ENCODE results near the gene U2AF2. TPM values are rescaled to one million over a fixed set of nuclear protein-coding genes. Genes with fewer than 3 reads are reported as not detected.

Gene U2AF2
- total RNA-seq = 113 and 234 TPM in 2 replicates

DNA sequence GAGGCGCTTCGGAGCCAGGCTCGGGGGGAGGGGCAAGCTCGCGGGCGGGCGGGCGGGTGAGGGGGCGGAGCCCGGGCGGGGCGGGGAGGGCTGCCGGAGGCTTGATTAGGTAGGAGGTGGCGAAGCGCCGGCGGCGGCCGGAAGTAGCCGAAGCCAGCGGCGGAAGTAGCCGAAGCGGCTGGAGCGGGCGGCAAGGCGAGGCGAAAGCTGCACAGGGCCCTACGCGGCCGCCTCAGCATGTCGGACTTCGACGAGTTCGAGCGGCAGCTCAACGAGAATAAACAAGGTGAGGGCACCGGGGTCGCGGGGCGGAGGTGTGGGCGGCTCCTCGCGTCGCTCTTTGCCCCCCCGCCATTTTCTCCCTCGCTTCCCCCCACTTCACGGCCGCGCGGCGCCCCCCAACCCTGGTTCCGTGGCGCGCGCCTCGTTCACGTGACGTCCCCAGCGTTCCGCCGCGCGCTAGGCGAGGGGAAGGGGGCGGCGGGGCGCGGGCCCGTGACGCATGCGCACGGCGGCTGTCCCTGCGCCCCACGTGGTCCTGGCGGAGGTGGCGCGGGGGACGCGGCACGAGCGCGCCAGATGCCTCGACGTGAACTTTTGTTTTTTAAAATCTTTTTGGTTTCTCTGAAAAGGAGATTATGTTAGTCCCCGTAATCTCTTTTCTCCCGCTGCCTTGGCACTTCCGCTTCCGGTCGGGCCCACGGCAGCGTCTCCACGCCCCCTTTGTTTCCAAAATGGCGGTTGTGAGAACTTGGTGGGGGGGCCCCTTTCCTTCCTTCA is at the start of gene U2AF2:
Gene U2AF2 (plus strand): TSS at position 168 of the 780 bp plus-strand sequence. CDS start 70 bp downstream, at position 238.

DNA sequence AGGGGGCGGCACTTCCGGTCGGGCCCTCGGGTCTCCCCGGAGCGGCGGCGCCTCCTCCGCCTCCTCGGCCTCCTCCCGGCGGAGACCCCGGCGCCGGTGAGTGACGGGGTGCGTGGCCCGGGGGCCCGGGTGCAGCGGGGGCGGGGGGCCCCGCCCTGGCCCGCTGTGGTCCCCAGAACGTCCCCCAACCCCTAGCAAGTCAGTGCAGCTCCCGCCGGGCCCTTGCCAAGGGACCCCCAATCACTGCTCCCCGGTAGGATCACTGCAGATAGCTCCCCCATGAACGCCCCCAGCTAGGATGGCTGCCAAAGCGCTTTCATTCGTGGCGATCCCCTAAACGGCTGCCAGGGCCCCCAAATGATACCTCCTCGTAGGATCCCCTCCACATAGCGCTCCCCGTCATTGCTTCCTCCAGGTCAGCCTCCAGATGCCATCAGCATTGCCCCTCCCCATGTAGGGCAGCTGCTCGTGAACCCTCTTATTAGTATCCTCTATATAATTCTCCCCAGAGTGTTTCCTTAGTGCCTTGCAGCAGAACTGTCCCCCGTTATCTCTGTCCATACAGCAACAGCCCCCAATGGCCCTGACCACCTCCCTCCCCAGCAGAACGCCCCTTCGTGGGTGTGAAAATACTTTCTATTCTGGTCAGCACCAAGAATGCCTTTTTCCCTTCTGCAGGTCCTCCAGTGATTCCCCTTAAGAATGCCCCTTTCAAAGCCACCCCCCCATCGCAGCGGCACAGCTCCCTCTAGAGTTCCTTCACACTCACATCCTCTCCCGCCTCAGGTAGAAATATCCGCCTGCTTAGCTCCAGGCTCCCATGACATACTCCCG is 49.0 kb upstream of the U2AF2 start, which contains the start of gene ZNF865:
Gene ZNF865 (plus strand): TSS at position 11 of the 834 bp plus-strand sequence. CDS start 7,972 bp downstream, outside the sequence.

DNA sequence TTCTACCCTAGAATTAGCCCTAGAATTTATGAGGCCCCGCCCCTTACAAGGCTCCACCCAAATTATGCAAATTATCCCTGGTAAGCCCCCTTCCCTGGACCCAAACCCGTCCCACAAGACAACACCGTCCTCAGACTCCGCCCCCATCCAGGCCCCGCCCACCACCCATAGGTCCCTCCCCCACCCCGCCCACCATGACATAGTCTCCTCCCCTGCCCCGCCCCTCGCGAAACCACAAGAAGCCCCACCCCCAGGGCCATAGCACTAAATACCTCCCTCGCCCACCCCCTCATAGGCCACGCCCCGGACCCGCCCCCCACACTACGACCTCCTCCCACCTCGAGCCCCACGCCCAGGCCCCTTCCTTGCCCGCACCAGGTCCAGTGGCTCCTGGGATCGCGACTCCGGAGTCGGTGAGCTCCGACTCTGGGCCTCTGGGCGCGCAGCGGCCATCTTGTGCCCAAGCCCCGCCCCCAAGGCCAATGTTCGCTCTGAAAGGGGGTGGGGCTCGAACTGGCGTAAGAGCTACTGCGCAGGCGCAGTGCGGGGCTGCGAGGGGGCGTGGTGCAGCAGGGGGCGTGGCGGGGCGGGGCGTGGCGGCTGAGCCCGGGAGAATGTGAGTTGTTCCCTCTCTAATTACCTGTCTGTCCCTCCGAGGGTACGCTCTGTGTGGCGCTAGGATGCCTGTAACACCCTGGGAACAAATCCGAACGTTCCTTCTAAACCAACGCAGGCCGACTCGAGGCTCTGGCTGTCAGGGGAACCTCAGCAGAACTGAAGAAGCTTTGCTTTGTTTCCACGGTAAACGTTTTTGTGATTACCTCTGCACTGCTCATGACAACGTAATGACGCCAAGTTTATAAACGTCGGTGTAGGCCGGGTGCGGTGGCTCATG is 30.5 kb upstream of the U2AF2 start, which contains the start of gene ZNF784:
Gene ZNF784 (minus strand): TSS at position 458 of the 895 bp plus-strand sequence. CDS start 5 bp downstream, at position 453.

DNA sequence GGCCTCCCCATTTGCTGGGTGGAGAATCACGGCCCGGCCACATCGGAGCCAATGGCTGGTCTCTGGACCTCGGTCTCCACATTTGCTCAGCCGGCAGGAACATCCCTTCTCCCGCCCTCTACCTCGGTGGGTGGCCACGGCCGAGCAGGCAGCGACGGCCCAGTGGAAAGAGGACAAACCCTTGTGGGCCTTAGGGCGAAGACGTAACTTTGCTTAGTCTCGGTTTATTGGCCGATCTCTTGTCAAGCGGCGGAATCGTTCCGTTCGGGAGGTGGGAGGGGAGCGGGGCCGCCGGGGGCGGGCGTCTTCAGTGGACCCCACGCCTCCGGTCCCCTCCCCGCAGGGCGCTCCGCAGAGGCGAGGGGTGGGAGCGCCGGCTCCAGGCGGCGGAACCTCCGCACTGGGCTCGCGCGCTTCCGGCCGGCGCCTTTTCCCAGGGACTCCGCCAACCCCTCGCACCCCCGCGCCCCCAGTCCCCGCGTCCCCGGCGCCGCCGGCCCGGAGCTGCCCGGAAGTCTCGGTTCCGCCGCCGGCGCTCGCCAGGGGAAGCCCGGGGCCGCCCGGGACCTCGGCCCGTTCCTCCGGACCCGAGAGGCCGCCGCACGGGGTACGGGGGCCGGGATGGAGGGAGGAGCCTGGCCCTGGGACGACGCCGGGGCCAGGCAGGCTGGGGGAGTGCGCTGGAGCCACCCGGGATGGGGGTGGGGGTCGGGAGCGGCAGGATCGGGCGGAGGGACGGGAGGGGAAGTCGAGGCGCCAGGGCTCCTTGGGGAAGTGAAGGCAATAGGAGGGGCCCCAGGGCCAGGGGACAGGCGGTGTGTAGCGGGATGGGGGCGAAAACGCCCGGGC is 14.0 kb upstream of the U2AF2 start, which contains the start of gene ZNF580:
Gene ZNF580 (plus strand): TSS at position 426 of the 849 bp plus-strand sequence. CDS start 1,507 bp downstream, outside the sequence.

DNA sequence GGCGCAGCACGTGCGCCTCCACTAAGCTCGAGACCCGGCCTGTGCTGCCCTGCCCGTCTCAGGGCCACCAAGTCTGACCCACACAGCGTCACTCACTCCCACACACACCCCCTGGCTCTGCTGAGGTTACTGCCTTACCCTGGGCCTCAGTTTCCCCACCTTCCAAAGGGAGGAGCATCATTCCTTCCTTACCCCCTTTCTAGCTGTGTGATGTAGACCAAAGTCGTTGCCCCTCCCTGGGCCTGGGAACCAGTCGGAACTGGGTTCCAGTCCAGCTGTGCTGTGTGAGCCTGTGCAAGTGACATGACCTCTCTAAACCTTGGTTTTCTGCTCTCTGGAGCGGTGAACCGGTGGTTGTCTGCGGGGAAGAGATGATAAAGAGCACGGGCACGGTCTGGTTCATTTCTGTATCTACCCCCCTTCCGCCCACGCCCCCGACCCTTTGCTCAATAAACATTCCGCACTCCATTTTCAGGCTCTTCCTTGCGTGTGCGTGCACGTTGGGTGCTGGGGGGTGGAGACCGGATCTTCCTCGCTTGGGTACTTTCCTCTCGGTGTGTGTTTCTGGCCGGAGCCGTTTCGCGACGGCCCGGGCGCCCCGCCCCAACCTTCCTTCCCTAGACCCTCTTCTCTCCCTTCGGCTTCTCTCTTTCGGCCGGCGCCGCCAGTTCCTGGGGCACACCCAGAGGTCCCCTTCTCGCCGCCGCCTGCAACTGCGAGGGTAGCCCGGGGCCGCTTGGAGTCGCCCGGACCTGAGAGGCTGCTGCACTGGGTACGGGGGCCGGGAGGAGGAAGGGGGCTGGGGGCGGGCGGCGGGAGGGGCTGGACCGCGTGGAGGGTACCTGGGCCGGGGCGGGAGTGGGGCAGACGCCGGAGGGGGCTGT is 11.6 kb upstream of the U2AF2 start, which contains the start of gene ZNF581:
Gene ZNF581 (plus strand): TSS at position 647 of the 884 bp plus-strand sequence. CDS start 923 bp downstream, outside the sequence.

DNA sequence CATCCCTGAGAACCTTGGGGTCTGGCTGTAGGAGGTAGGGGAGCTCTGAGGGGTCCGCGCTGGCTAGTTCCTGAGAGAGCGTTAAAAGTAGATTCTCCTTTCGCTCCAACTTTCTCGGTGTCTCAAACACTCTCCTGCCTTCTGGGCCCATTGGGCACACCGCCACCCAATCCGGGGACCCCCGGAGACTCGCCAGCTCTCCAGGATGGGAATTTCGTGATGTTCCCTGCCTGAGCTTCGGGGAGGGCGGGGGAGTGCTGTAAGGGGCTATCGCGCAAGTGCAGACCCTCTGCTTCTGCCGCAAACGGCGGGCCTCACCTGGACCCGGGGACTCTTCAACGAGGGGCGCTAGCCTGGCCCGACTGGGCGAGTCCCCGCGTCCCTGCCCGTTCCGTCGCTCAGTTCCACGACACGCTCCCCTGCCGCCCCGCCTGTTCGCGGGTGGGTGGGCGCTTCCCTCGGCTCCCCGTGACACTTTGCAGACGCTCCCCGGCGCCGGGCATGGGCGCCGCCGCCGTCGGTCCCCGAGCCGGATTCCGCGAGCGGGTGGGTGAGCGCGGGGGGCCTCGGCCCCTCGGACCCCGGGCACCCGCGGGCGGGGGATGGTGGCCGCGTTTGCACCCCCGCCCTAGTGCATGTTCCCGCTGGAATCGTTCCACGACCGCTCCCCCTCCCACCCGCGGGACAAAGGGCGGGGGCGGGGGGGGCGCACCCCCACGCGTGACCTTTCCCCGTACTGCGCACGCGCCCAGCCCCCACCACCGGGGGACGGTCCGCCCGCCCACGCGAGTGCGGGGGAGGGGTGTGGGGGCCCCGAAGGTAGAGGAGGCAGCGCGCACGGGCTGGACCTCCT is 6.9 kb upstream of the U2AF2 start, which contains the start of gene CCDC106:
Gene CCDC106 (plus strand): TSS at position 481 of the 853 bp plus-strand sequence. CDS start 835 bp downstream, outside the sequence.

DNA sequence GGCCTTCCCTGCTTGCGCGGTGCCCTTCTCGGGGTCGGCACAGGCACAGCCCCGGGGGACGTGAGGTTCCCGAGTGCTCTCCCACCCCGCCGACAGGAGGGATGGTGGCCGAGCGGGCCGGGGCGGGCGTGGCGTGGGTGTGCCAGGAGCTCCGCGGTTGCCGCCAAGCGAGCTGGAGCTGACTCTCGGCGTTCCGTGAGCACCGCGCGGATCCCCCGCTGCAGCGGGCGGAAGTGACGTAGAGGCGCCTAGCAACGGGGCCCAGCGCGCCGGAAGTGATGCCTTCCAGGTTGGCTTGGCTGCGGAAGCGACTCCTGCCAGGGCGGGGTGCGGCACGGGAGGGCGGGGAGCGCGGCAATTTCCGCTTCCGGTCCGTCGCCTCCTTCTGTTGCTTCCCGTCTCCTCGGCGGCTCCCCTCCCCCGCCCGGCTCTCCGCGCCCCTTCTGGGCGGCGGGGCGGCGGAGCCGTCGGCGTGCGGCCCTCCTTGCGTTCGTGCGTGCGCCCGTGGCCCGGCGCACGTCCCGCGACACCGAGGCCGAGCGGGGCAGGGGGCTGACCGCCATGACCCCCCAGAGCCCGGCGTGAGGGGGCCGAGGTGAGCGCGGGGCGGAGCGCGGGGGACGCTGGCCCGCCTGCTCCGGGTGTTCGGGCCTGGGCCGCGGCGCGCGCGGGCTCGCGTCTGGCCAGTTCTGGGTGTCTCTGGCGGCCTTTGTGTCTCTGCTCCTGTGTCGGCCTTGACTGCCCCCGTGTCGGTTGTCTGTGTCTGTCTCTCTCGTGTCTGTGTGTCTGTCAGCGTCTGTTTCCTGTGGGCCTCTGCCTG is 20.2 kb downstream of the U2AF2 start, which contains the start of gene EPN1:
Gene EPN1 (plus strand): TSS at position 386 of the 820 bp plus-strand sequence. CDS start 3,402 bp downstream, outside the sequence.

Other genes starting within 250 kb of the U2AF2 start
- 61.7 and 400 TPM in 2 replicates for gene UBE2S, start 247.2 kb upstream of the U2AF2 start, total RNA-seq
- gene SHISA7, start 211.7 kb upstream of the U2AF2 start, total RNA-seq = under 0.01 TPM in 1 of 2 replicates, not detected in the other
- 102 and 133 TPM in 2 replicates for gene ISOC2, start 193.4 kb upstream of the U2AF2 start, total RNA-seq
- gene C19orf85, start 190.3 kb upstream of the U2AF2 start, total RNA-seq = not detected in 2 replicates
- gene ZNF628, start 178.4 kb upstream of the U2AF2 start, total RNA-seq = 8.8 and 19.0 TPM in 2 replicates
- 27.2 and 76.3 TPM in 2 replicates for gene NAT14, start 169.8 kb upstream of the U2AF2 start, total RNA-seq
- 0.81 and 34.0 TPM in 2 replicates for gene SSC5D, start 166.6 kb upstream of the U2AF2 start, total RNA-seq
- gene SBK2, start 117.9 kb upstream of the U2AF2 start, total RNA-seq = 2.4 and 7.9 TPM in 2 replicates
- gene SBK3, start 109.5 kb upstream of the U2AF2 start, total RNA-seq = 0.13 and 0.16 TPM in 2 replicates
- gene ZNF579, start 74.2 kb upstream of the U2AF2 start, total RNA-seq = 10.8 and 25.7 TPM in 2 replicates
- gene FIZ1, start 55.5 kb upstream of the U2AF2 start, total RNA-seq = 6.0 and 8.5 TPM in 2 replicates
- gene ZNF524, start 54.7 kb upstream of the U2AF2 start, total RNA-seq = 18.4 and 25.5 TPM in 2 replicates
- gene ZNF865, start 49.4 kb upstream of the U2AF2 start, total RNA-seq = 4.6 and 12.7 TPM in 2 replicates
- gene ZNF784, start 30.5 kb upstream of the U2AF2 start, total RNA-seq = 3.7 and 6.7 TPM in 2 replicates
- gene ZNF580, start 14.0 kb upstream of the U2AF2 start, total RNA-seq = 24.8 and 59.3 TPM in 2 replicates
- gene ZNF581, start 11.4 kb upstream of the U2AF2 start, total RNA-seq = 23.1 and 60.6 TPM in 2 replicates
- gene CCDC106, start 6.8 kb upstream of the U2AF2 start, total RNA-seq = 10.6 and 30.8 TPM in 2 replicates
- 112 and 155 TPM in 2 replicates for gene EPN1, start 20.2 kb downstream of the U2AF2 start, total RNA-seq
- not detected in 2 replicates for gene NLRP9, start 83.4 kb downstream of the U2AF2 start, total RNA-seq
- gene RFPL4A, start 104.1 kb downstream of the U2AF2 start, total RNA-seq = not detected in 2 replicates
- not detected in 2 replicates for gene RFPL4AL1, start 114.1 kb downstream of the U2AF2 start, total RNA-seq
- gene NLRP11, start 177.0 kb downstream of the U2AF2 start, total RNA-seq = not detected in 2 replicates
- gene NLRP4, start 181.5 kb downstream of the U2AF2 start, total RNA-seq = not detected in 2 replicates

Measured in mesangial cell (primary cell).